Stromal cell of bone marrow (primary cell): Measurements from ENCODE around the gene MYO1B.

Experiments
- DNase-seq: peaks from one replicate; pipeline ENCODE4 v3.0.0-alpha.2; 2012; ENCODE audit warnings: low read depth

MYO1B gene

DNA sequence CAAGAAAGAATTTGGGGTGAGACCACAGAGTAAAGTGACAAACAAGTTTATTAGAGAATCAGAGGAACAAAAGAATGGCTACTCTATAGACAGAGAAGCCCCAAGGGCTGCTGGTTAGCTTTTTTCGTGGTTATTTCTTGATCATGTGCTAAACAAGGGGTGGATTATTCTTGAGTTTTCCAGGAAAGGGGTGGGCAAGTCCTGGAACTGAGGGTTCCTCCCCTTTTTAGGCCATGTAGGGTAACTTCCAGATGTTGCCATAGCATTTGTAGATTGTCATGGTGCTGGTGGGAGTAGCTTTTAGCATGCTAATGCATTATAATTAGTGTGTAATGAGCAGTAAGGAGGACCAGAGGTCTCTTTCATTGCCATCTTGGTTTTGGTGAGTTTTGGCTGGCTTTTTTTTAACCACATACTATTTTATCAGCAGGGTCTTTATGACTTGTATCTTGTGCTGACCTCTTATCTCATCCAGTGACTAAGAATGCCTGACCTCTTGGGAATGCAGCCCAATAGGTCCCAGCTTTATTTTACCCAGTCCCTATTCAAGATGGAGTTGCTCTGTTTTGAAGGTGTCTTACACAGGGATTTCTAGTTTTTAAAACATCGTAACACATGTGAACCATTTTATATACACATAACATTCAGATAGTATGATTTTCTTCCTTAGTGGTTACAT, 77.8 kb downstream of the MYO1B start:
- no peak for DNase-seq

DNA sequence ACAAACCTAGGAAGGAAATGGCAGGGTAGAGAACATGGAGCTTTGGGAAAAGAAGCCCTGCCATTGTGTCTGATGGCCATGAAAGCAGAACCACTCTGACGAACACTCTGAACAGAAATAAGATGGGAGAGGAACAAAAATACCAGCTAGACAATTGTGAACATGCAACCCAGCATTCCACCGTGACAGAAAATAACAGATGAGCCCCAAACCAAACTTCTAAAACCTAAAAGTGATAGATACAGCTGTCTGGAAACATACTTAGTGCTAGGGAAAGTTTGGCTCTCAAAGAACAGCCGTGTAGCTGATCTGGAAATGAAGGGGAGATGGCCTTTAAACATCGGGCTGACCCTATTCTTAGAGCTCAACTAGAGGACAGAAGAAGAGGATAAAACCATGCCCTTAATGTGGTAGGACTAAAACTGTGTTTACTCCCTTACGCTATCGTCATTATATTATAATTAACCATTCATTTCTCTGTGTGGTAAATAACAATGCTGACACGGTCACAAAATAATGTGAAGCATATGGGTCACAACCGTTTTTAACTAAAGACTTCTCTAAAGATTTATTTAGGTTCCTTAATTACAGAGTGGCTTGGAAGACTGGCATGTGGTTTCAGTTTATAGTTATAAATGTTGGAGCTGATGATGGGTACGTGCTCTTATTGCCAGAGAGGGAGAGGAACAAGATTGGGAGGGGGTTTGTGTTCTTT, 80.6 kb downstream of the MYO1B start:
- no peak for DNase-seq

DNA sequence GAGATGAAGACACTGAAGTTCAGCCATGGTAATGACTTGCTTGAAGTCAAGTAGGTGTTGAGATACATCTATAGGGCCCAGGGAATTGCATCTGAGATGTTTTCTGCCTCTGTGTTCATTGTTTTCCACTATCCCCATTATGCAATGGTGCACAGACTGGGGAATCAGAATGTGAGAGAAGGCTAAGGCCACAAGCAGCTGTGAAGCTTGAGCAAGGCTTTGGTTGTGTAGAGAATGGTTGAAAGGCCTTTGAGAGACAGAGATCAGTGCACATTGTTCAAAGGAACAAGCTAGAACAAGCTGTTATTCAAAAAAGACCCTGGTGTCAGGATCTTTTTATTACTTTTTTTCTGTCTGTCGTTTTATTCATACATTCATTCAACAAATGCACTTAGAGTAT, 82.3 kb downstream of the MYO1B start:
- no peak for DNase-seq

DNA sequence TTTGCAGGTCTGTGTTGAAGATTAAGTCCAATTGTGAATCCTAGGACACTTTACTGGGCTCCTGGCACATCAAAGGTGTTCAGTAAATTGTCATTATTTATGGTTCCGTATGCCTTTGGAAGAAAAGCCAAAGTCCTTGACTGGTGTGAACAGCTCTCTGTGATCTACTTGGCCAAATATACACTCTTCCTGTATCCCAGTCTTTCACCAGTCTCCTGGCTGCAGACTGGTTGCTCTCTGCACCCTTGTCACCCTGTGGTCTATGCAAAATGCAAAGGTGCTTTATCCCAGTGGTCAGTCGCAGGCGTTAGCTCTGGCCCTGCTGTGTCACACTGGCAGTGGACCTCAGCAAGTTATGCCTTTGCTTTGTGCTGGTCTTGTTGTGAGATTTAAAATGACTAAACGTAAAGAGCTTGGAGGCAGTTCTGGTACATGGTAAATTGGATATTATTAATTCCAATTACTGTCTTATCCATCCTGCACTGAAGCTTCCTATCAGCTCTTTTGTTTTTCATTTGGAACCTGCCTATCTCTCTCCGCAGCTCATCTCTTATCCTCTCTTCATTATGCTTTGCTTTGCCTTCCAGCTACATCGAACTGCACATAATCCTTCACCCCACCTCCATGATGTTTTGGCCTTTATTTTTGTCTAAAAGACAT, 83.1 kb downstream of the MYO1B start:
- DNase-seq: no peak

DNA sequence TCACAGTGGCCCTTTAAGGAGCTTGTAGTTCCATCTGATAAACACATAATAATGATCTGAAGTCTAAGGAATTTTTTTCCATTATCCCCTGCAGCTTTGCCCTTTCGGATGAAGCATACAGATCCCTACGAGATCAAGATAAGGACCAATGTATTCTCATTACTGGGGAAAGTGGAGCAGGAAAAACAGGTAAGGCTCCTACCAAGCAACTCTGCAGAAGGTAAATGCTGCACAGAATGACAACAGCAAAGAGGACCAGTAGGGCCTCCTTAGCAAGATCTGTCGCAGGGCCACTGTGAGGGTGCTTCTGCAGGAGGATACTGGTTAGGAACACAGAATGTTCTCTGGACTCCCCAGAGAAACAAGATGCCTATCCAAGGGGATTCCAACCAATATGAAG, 84.6 kb downstream of the MYO1B start:
- DNase-seq: no peak

DNA sequence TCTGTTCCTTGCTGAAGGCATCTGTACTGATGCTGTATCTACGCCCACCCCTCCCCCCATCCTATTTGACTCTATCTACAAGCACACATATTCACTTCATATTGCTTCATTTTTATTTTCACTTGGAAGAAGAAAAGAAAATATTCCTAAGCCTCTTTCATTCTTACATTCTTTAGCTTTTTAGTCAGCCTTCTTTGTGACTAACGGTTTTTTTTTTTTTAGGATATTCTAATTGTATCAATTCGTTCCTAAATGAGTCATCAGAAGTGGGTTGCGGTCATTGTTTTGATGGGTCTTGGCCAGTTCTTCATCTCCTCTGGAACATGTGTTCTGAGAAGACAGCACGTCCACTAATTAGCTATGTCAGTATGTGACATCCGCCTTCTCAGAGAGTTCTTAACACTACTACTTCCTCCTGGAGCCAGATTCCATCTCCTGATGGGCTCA, 88.7 kb downstream of the MYO1B start:
- DNase-seq: peak; percentile 87

DNA sequence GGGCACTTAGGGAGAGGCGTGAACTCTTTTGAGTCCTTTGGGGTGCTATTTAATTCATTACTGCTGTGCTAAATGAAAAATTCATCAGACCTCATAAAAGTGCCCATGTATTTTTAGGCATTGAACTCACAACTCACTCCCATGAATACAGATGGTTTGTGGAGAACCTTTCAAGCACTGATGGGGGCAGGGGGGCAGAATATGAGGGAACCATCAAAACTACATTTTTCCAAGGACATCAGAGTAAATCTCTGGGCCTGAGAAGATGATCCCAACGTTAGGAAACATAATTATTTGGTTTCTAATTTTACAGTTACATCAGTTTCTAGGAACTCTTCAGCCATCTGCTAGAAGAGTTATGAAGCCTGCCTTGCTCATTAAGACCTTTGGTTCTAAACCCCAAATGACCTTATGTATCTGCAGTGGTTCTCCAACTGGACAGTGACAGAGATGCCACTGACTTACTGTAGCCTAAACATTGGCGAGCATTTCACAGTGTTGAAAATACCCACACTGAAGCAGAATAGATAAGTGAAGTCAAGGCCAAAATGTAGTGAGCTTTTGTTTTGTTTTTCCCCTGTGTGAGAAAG, 90.8 kb downstream of the MYO1B start:
- DNase-seq: no peak

DNA sequence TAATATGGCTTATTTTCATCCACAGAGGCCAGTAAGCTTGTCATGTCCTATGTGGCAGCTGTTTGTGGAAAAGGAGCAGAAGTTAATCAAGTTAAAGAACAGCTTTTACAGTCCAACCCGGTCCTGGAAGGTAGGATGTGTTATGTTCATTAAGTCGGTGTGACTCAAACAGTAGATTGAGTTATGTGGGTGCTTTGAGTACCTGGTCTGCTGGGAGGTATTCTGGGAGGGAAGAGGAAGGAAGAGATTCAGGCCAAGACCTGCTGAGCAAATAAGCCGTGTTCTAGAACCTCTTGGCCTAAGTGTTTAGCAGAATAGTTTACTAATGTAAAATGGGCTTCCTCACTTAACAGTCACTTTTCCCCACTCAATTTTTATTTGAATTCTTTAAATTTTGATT, 96.2 kb downstream of the MYO1B start:
- DNase-seq: no peak

DNA sequence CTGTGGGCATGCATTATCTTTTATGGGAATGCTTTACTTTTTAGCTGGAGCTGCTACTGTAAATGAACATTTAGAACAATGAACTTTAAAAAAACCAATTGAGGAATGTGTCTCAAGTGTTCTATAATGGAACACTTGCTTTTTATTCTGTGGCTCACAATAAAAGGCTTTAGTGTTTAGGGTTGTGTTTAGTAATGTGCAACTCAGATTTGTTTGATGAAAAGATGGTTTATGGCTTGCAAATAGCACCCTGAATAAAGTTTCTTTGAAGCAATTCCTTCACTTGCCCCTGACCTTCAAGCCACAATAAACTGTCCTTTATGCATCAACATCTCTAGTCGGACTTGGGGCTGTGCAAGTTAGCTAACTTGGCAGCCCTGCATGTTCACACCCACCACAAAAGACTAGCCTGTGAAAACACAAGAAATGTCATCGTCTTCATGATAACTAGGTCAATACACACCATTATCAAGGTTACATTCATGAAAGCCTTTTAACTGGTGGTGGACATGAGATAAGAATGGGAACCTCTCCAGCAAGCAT, 98.7 kb downstream of the MYO1B start:
- DNase-seq: no peak

DNA sequence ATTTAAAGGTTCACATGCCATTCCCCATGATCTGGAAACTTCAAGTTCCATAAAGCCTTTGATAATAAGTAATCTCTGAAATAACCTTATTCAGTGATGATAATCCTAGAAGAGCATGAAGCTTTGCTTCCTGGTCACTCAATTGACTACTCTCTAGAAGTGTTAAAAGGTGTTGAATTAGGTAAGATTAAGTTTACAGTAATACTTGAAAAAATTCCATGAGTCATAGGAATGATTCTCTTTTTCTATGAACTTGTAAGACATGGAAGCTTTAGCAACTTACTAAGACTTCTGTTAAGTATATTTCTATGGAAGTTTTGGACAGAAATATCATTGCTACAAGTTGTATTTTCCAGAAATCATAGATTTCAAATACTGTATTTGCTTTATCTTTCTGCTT, 100.6 kb downstream of the MYO1B start:
- DNase-seq: no peak

DNA sequence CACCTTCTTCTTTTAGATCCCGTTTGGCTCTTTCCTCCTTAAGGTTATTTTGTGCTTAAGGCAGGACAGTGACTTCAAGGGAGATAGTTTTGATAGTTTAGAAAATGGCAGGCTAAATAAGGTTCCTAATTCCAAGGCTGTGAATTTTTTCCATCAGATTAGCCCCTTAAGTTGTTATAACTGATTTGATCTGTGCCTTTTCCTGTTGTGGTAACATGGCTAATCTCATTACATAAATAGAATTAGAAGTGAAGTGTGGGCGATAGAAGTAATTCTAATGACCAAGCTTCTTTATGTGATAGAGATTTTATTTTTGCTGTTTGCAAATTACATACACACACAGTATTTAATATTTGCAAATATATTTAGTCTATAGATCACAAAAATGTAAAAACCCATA, 102.0 kb downstream of the MYO1B start:
- no peak for DNase-seq

DNA sequence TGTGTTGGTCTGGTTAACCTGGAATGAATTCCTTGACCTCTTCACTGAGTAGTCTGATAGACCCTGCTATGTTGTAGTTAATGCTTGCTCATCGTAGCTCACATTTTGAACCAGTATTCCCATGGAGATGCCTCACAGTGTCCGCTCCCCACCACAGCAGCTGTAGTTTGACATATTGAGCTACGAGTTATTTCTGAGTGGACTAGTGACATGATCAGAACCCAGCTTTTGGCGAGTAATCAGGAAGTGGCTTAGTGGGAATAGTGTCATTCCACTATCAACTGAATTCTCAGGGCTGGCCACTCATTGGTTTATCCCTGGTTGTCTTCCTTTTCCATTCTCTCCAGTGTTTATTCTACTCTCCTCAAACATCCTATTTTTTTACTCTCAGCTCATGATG, 102.7 kb downstream of the MYO1B start:
- no peak for DNase-seq

DNA sequence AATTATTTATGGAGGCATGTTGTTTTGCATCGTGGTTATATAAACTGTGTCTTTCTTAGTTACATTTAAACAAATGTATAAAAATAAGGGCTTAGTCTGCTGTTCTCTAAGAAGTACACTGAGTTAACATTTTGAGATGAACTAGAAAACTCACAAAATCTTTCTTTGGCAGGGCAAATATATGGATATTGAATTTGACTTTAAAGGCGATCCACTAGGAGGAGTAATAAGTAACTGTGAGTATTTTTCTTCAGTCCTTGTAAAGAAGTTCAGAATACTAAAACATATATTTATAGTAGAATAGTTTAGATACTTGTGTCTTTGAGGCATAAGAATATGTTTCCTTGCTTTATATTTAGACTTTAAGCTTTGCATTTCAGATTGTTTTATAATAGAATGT, 104.8 kb downstream of the MYO1B start:
- DNase-seq: no peak

DNA sequence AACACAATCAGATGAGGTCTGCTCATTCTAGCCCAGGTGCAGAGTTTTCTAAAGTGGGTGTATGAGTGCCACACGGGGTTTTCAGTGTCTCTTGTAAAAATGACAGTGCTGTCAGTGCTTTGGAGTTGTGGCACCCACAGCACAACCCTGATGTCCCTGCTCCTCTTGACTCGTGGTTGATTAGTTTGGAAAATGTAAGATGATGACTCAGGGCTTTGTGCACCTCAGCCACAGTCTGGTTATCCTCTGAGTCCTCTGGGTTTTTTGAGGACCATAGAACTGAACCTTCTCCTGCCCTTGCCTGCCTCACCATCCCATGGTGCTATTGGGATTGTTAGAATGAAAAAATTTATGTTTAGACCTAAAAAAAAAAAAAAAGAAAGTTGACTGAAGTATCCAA, 105.6 kb downstream of the MYO1B start:
- no peak for DNase-seq

DNA sequence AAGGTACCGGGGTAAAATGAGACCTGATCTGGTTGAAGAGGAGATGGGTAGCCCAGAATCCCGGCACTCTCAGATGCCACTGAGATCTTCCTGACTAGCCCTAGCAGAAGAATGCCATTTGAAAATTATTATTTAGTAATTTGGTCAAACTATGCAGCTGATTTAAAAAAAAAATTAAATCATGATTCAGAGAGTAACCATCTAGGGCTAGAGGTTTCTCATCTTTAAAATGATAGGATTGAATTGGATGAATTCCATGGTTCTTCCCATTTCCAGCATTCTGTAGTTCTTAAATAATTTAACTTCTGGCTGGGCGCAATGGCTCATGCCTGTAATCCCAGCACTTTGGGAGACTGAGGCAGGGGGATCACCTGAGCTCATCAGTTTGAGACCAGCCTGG, 106.1 kb downstream of the MYO1B start:
- no peak for DNase-seq

DNA sequence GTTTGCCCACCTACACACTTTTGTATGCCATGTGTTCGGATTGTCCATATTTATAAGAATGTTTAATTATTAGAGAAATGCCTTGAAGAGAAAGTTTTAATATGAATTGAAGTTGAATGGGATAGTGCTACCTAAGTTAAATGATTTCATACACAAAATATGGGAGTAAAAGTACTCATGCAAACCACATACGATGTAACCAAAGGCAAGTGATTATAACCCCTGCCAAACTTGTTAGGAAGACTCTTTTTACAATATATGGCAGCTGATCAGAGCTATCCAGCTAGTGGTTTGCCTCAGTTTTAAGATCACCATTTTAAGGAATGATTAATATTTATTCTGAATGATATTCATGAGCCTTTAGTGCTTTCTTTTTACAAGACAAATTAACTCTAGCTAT, 106.7 kb downstream of the MYO1B start:
- DNase-seq: no peak

DNA sequence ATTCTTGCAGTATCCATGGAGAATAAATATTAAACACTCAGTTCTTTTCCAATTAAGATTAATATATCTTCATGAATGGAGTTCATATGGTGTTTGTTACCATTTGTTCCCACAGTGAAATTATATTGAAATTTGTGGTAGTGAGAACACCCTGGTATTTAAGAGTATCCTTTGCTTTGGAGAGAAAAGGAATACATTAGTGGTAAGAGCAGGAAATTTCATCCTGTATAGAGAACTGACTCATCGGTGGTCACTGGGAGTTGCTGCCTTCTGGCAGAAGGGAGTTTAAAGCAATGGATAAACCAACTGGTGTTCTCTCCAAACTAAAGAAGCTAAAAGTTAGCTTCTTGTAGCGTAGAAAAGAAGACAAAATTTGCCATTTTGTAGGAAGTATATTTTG, 107.3 kb downstream of the MYO1B start:
- DNase-seq: peak; percentile 77

DNA sequence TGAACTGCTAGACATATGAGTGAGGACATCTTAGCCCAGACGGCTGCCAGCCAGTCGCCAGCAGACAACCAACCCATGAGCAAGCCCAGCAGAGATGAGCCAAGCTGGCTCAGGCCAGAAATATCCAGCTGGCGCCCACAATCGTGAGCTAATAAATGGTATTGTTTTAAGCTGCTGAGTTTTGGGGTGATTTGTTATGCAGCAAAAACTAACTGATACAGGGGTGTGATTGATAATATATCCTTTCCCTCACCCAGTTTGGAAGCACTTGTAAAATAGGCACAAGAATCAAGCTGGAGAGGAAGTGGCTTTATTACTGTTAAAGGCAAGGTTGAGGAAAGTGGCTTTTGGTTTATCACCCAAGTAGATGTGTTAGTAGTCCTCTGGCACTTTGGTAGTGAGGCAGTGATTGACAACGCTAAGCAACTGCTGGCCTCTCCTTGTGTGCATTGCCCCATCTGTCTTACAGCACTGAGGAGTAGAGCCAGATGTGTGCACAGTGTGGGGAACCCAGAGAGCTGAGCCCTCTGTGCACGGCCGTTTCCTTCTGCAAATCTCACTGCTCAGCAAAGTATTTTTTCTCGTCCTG, 110.1 kb downstream of the MYO1B start:
- DNase-seq: no peak

DNA sequence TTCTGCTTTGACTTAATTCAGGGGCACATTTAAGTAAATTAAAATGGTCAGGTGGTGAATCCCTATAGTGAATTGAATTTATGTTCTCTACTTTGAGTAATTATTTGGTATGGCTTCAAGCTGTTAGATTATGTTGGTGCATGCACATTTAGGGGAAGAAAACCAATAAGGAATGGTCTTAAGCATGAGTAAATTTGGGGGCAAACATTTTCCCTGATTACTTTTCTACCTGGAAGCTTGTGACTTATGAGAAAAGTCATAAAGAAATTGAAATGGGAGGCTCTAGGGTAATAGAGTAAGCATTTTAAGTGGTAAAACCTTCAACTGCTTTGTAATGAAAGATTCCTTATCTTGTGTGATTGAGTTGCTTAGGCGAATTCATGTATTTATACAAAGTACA, 112.5 kb downstream of the MYO1B start:
- DNase-seq: no peak

DNA sequence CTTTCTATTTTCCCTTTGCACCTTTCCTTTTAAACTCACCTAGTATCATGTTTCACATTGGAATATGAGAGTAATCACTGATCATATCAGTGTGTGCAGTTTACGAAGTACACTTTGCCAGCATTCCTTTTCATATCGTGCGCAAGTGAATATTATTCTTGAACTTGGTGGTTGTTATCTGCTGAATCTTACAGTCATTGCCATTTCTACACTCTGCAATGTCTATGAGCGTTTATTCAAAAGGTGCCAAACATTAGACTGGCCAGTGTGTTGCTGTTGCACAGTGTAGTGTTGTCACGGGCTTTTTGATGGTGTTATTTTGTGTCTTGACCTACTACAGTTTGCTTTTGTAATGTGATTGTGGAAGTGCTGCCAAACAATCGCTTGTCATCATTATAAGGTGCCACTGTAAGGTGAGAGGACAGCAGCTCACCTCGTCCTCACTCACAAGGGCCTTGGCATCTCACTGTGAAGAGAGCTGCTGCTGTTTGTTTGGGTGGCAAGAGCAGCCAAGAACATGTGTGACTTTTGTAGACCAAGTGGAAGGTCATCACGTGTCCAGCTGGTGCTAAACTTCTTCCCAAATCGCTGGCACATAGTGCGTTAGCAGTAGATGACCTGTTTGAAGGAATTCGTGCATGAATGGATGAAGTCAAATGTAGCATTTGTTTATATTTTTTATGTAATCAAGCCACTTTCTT, 113.3 kb downstream of the MYO1B start:
- no peak for DNase-seq

DNA sequence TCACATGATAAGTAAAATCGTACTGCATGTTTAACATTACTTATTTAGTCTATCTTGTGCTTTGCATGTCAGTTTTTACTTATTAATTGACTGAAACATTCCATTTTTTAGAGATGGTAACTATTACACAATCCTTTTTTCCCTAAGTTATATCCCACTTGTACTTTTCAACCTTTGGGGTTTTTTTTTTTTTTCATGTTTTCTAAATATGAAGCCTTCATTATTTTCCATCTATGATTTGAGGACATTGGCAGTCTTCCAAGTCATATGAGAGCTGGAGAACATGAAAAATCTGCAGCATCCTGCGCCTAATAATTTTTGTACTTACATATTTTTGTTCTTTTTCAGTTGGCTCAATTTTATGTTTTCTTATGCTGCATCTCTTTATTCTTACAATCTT, 113.9 kb downstream of the MYO1B start:
- no peak for DNase-seq

DNA sequence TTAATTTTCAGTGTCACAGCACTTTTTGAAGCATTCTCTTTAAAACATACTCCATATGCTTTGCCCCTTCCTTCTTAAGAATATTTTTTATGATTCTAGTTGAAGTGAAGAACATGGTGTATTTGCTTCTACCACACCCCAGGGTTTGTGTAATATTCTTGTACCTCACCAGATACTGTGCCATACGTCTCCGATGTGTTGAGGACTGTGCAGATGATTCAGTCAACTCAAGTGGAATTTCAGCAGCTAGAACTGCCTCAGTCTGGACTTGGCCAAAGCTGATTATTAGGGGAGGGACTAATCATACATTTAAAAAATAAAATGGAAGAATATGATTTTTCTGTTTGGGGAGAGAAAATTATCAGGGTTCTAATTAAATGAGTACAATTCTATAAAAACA, 115.7 kb downstream of the MYO1B start:
- no peak for DNase-seq
